ENCODE data around the gene PDE3A.

DNA sequence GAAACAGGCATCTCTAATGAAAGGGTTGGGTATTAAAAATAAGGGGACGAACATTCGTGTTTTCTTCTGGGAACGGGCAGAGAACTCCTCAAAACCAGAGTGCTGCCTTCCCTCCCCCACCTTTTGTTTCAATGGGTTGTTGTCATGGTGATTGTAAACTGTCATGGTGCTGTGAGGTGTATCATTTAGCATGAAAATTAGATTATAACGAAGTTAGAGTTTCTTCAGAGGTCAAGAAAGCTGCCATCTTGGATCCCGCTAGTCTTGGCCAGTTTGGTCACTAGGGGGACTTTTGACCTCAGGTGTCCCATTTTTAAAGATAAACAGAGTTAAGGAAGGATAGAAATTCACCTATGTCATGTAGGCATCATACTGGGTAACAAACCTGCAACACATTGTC, 123.0 kb downstream of the PDE3A start:
- TF ChIP-seq POLR2A (IDR thresholded peaks at IDR 0.05) = no peak
- TF ChIP-seq, protein P1, sequence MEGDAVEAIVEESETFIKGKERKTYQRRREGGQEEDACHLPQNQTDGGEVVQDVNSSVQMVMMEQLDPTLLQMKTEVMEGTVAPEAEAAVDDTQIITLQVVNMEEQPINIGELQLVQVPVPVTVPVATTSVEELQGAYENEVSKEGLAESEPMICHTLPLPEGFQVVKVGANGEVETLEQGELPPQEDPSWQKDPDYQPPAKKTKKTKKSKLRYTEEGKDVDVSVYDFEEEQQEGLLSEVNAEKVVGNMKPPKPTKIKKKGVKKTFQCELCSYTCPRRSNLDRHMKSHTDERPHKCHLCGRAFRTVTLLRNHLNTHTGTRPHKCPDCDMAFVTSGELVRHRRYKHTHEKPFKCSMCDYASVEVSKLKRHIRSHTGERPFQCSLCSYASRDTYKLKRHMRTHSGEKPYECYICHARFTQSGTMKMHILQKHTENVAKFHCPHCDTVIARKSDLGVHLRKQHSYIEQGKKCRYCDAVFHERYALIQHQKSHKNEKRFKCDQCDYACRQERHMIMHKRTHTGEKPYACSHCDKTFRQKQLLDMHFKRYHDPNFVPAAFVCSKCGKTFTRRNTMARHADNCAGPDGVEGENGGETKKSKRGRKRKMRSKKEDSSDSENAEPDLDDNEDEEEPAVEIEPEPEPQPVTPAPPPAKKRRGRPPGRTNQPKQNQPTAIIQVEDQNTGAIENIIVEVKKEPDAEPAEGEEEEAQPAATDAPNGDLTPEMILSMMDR (IDR thresholded peaks at IDR 0.05) = no peak
